GM19395 (cell line): Measurements from ENCODE around the gene TSPAN18.
A peak's percentile ranks its signal among the peaks of the same experiment; 100 is the strongest.

ENCODE experiments used
- ATAC-seq: cut with Tn5 transposase; IDR thresholded peaks from one replicate; pipeline ENCODE4 v1.9.1; 2021; ENCODE audit warnings: mild to moderate bottlenecking, moderate library complexity; ENCODE audit not compliant: unreplicated experiment

The TSPAN18 gene

GRCh38 chr11:44861849-44862557 is 135.2 kb downstream of the TSPAN18 start:
- peak; percentile 100 for ATAC-seq

GRCh38 chr11:44862558-44863101 is 135.9 kb downstream of the TSPAN18 start:
- ATAC-seq = no peak

GRCh38 chr11:44863231-44863630 is 136.5 kb downstream of the TSPAN18 start:
- no peak for ATAC-seq

- ATAC-seq = no peak
Observed at GRCh38 chr11:44865866-44866272, 139.1 kb downstream of the TSPAN18 start.

- ATAC-seq = no peak
Observed at GRCh38 chr11:44866286-44866685, 139.5 kb downstream of the TSPAN18 start.

- ATAC-seq = no peak
Observed at GRCh38 chr11:44868021-44868420, 141.3 kb downstream of the TSPAN18 start.

GRCh38 chr11:44868455-44869421 is 142.0 kb downstream of the TSPAN18 start:
- ATAC-seq = no peak

GRCh38 chr11:44870181-44870580 is 143.4 kb downstream of the TSPAN18 start:
- ATAC-seq = no peak

- ATAC-seq = no peak
Observed at GRCh38 chr11:44870615-44871176, 143.9 kb downstream of the TSPAN18 start.

GRCh38 chr11:44871682-44872081 is 144.9 kb downstream of the TSPAN18 start:
- ATAC-seq = peak; percentile 94

GRCh38 chr11:44872556-44872955 is 145.8 kb downstream of the TSPAN18 start:
- no peak for ATAC-seq

GRCh38 chr11:44873537-44873936 is 146.8 kb downstream of the TSPAN18 start:
- no peak for ATAC-seq

- no peak for ATAC-seq
Observed at GRCh38 chr11:44874284-44874683, 147.5 kb downstream of the TSPAN18 start.

- ATAC-seq = no peak
Observed at GRCh38 chr11:44875037-44875436, 148.3 kb downstream of the TSPAN18 start.

- ATAC-seq = no peak
Observed at GRCh38 chr11:44876194-44876723, 149.5 kb downstream of the TSPAN18 start.

GRCh38 chr11:44876906-44877305 is 150.1 kb downstream of the TSPAN18 start:
- no peak for ATAC-seq

GRCh38 chr11:44877571-44878497 is 151.1 kb downstream of the TSPAN18 start:
- ATAC-seq = no peak

GRCh38 chr11:44878711-44879110 is 151.9 kb downstream of the TSPAN18 start:
- ATAC-seq = no peak

- ATAC-seq = no peak
Observed at GRCh38 chr11:44879432-44879831, 152.7 kb downstream of the TSPAN18 start.

- no peak for ATAC-seq
Observed at GRCh38 chr11:44880511-44880910, 153.7 kb downstream of the TSPAN18 start.
